Astrocyte of the cerebellum (primary cell): ENCODE data around the gene SPATA45.
A peak's percentile ranks its signal among the peaks of the same experiment; 100 is the strongest.
"Not testable (repeated sequence)": the region's sequence is repeated elsewhere in the genome, so short reads cannot be mapped to it uniquely, and the experiment has no call there.

Experiments
- DNase-seq: peaks from one replicate; pipeline ENCODE4 v3.0.0-alpha.2; 2011; ENCODE audit warnings: low read depth
- H3K4me3 ChIP-seq: 2 replicates; pipeline ENCODE4 v1.5.1; 2011; ENCODE audit warnings: mild to moderate bottlenecking, low read depth, low read length, moderate library complexity
- CTCF ChIP-seq: IDR thresholded peaks from 2 replicates; pipeline ENCODE4 v1.5.1; 2012; ENCODE audit warnings: low read length, low read depth, moderate library complexity, mild to moderate bottlenecking; ENCODE audit errors: missing control alignments
- in situ Hi-C: cut with HindIII; loops from 2 replicates; pipeline ENCODE4 v1.10.0; 2017; ENCODE audit warnings: low sequenced_read_pairs

SPATA45 gene

GRCh38 chr1:212871976-212872375 lies 24.5 kb upstream of the SPATA45 start:
- TF ChIP-seq CTCF, result no peak
- no peak overlapping the region for H3K4me3 ChIP-seq
- DNase-seq, result no peak
- in situ Hi-C loops, result no loop called here

- in situ Hi-C loops, result no loop called here
- TF ChIP-seq CTCF, result no peak
- no peak overlapping the region for H3K4me3 ChIP-seq
- DNase-seq, result no peak
Measured at GRCh38 chr1:212867192-212867591, 19.7 kb upstream of the SPATA45 start.

GRCh38 chr1:212864201-212864600 lies 16.8 kb upstream of the SPATA45 start:
- TF ChIP-seq CTCF, result no peak
- H3K4me3 ChIP-seq, result no peak overlapping the region
- DNase-seq, result no peak
- in situ Hi-C loops, result no loop called here

- H3K4me3 ChIP-seq, in situ Hi-C loops, DNase-seq: not testable (repeated sequence)
Measured at GRCh38 chr1:212863345-212863744, 15.9 kb upstream of the SPATA45 start.

- in situ Hi-C loops, result no loop called here
- DNase-seq, result no peak
- no peak overlapping the region for H3K4me3 ChIP-seq
- no peak for TF ChIP-seq CTCF
Measured at GRCh38 chr1:212862111-212862690, 14.8 kb upstream of the SPATA45 start.

- TF ChIP-seq CTCF, result no peak
- DNase-seq, result no peak
- peak overlapping the region; percentile 13 for H3K4me3 ChIP-seq
- in situ Hi-C loops, result no loop called here
Measured at GRCh38 chr1:212860713-212861581, 13.5 kb upstream of the SPATA45 start.
